Ramos (cell line): Measurements from ENCODE around the gene ARFGEF3.
"Not testable (repeated sequence)": the region's sequence is repeated elsewhere in the genome, so short reads cannot be mapped to it uniquely, and the experiment has no call there.

Experiments
- in situ Hi-C: fragments of 300-500 bp; cut with MboI; formaldehyde crosslinking; loops from one replicate; pipeline ENCODE4 v1.14.3; 2022; ENCODE audit warnings: low sequenced_read_pairs; ENCODE audit not compliant: unreplicated experiment

ARFGEF3 gene

DNA sequence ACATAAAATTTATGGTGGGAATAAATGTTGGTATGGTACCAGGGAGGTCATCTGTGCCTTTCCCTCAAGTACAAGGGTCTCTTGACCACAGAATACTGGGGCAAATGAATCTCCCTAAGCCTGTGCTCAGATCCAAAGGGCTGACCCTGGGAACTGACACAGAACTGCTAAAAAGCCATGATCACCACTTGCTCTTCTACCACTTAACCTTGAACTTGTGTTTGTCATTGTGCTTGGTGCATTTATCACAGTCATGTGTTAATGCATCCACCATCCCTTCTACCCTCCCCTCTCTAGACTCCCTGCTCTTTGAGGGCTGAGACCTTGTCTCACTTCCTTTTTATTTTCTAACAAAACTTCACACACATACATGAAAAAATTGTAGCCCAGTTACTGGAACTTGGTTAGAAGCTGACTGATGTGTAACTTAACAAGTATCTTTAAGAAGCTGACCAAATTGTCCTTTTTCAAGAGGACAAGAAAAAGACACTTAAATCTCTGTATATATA lies 102.7 kb downstream of the ARFGEF3 start:
- in situ Hi-C loops = no loop called here

DNA sequence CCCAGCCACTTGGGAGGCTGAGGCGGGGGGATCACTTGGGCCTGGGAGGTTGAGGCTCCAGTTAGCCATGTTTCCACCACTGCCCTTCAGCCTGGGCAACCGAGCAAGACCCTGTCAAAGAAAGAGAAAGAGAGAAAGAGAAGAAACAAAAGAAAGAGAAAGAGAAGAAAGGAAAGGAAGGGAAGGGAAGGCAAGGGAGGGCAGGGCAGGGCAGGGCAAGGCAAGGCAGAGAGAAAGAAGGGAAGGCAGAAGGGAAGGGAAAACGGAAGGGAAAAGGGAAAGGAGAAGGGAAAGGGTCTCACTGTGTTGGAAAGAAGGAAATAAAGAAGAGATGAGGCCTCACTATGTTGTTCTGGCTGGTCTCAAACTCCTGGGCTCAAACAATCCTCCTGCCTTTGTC lies 104.4 kb downstream of the ARFGEF3 start:
- in situ Hi-C loops = no loop called here

DNA sequence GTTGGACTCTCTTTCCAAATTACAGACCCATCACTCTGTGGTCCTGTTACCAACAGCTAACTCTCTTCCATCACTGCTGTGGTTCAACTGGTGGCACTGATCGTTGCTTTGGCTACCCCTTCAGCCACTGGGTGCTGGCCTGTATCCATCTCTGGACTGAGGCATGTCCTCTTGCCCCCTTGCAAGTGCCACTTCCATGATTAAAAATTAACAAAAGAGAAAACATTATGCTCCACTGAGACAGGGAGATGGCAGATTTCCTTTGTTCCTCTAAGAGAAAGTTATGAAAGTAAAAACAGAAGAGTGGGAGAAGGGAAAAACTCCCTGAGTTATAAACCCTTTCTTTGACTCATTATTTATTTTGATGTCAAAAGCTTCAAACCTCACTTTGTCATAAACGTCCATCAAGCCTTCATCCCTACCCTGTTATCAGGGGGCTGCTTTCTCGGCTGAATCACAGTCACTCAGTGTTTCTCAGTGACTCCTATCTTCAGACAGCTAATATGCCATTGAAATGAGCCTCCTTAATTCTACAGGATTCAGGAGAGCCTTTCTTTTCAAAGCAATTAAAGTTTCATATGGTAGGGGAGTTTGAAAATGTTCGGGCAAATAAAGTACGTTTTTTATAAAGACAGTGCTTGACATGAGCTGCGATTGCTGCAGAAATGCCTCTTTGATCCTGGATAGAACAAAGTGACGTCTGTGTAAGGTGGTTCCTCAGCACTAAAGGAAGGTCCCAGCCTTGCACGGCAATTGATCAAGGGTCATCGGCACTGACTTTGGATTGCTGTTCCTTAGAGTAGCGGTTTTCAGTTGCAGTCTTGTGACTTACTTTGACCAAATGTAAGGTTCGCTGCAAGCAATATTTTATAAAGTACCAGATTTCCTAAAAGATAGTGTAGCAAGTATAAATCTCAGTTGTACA lies 106.5 kb downstream of the ARFGEF3 start:
- in situ Hi-C loops = no loop called here

DNA sequence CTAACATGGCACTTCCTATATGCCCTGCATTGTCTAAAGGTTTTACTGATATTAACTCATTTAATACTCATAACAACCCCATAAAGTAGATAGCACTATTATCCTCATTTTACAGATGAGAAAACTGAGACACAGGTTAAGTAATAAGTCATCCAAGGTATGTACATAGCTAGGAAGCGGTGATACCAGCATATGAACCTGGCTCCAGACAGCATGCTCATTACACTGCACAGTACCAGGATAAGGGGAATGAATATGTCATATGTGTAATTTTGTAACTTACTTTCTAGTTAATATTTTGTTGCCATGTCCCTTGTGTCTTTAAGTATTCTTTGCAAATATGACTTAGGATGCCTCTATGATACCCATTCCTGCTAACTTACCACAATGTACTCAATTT lies 109.7 kb downstream of the ARFGEF3 start:
- in situ Hi-C loops = no loop called here

DNA sequence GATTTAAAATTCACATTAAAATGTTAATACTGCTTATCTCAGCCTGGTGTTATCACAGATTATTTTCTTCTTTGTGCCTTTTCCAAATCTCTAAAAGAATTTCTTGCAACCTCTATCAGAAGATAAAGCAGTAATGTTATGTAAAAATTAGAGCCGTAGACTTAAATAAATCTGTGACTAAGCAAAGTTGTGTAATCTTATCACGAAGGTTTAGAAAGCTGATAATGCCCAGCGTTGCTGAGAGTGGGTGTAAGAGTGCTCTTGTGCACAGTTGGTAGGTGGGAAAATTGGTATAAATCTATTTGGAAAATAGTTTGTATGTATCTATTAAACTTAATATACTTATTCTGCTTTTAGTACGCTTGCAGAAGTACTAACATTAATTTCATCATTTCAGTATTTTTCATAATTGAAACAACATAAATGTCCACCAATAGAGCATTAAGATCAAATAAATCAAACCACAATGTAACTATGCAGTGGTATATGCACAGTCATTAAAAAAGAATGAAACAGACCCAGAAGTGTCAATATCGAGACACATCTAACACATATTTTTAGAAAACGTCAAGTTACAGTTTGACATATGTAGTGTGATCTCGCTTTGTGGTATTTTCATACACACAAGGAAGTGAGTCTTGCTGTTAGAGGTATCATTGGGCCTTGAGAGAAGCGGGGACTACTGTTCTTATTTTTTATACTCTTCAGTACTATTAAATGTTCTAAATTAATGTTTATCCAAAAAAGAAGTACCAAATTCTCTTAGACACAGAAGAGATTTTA lies 111.0 kb downstream of the ARFGEF3 start:
- in situ Hi-C loops = no loop called here

DNA sequence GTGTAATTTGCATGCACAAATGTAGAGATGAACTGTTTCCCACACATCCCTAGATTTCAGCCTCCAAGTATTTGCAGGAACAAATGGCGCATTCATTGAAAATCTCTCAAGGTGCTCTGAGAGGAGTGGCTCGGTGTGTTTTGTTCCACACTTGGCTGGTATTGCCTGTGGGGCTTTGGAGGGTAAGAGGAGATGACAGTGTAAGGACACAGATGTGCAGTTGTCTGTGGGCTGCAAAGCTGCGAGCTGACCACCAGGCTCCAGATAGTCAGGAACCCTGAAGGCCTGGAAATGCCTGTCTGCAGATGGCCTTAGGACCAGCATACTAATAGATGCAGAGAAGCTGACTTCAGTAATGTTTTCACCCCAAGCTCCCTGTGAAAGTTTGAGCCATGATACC lies 114.2 kb downstream of the ARFGEF3 start:
- in situ Hi-C loops = no loop called here

DNA sequence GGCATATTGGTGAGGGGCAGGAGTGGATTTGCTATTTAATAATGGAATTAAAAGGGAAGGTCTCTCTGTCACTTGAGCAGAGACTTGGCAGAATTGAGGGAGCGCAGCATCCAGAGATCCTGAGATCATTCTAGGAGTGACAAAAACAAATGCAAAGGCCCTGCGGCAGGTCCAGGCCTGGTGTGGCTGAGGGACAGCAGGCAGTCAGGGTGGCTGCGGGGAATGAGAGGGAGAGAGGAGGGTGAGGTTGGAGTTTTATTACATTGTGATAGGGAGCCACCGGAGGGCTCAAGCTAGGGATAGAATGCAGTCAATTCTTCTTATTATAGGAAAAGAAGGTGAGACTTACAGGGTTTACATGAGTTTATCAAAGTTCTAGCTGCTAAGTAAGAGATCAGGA lies 116.1 kb downstream of the ARFGEF3 start:
- in situ Hi-C loops = no loop called here

DNA sequence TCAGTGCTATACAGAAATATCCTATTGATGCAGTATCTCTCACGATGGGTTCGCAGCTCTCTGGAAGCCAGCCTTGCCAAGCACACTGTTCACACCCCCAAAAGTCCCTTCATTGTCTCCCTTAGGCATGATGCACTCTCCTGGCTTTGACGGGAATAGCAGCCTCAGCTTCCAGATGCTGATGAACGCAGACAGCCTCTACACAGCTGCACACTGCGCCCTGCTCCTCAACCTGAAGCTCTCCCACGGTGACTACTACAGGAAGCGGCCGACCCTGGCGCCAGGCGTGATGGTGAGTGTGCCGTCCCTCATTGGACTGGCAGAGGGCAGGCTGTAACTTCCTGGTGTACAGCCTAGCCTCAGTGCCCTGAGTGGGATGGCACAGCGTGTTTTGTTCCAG lies 116.6 kb downstream of the ARFGEF3 start:
- in situ Hi-C loops = no loop called here

DNA sequence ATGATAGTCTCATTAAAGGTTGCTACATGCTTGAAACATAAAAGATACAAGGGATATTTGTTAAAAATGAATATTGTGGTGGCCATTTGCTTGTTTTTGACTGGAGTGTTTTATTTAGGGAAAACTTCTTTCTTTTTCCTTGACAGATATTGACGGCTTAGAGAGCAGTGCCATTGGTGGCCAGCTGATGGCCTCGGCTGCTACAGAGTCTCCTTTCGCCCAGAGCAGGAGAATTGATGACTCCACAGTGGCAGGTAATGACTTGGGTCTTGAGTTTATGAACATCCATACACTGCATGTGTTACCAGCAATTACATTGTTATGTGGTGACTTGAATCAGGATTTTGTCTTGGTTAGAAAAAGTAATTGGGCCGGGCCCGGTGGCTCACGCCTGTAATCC lies 124.1 kb downstream of the ARFGEF3 start:
- in situ Hi-C loops = no loop called here

DNA sequence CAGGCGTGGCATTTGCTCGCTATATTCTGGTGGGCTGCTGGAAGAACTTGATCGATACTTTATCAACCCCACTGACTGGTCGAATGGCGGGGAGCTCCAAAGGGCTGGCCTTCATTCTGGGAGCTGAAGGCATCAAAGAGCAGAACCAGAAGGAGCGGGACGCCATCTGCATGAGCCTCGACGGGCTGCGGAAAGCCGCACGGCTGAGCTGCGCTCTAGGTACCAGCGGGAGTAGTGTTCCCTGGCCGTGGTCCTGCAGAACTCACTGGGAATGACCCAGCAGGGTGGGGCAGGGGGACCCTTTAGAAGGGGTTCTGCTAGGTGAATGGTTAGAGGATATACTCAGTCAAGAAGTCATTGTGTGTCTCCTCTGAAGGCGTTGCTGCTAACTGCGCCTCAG lies 125.0 kb downstream of the ARFGEF3 start:
- in situ Hi-C loops = no loop called here

DNA sequence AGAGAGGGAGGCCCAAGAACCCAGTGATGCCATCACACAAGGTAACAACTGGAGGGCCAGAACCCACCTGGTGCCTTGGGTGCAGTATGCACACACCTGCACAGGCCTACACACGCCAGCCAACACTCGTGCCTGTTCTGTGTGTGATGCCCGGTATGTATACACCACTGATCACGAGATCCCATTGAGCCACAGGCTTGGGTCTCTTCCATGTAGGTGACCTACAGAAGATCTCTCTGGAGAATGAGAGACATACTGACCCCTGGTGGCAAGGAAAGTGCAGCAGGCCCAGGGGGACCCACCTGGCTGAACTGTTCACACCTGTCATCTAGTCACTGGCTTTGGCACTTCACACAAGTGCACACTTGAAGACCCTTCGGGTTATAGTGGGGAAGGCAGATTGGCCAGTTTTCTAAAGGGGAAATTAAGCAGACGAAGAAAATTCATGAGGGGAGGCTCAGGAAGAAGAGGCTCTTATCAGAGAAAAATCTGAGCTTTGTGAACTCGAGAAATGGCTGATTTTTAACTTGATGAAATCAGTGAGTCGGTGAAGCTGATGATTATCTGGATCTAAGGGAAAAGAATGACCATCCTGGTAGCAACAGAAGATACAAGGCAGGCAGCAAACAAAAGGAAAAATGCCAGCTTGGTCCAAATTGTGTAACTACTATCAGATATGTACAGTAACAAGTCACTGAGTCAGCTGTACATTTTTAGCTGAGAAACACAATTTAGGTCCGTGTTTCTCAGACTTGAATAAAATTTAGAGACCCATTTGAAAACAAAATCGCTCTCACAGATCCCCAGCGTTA lies 125.6 kb downstream of the ARFGEF3 start:
- in situ Hi-C loops = no loop called here

DNA sequence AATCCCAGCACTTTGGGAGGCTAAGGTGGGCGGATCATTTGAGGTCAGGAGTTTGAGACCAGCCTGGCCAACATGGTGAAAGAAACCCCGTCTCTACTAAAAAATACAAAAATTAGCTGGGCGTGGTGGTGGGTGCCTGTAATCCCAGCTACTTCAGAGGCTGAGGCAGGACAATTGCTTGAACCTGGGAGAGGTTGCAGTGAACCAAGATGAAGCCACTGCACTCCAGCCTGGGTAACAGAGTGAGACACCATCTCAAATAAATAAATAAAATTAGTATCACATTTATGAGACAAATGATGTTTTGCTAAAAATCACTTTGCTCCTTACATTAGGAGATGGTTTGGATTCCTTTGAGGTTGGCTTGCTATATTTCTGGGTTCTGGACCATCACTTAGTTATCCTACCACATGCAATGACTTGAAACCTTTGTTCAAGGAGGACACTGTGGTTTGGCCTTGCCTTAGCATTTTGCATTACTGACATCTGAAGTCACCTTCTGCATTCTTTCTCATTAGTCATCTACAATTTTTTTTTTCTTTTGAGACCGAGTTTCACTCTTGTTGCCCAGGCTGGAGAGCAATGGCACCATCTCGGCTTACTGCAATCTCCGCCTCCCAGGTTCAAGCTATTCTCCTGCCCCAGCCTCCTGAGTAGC lies 126.8 kb downstream of the ARFGEF3 start:
- in situ Hi-C loops = not testable (repeated sequence)

DNA sequence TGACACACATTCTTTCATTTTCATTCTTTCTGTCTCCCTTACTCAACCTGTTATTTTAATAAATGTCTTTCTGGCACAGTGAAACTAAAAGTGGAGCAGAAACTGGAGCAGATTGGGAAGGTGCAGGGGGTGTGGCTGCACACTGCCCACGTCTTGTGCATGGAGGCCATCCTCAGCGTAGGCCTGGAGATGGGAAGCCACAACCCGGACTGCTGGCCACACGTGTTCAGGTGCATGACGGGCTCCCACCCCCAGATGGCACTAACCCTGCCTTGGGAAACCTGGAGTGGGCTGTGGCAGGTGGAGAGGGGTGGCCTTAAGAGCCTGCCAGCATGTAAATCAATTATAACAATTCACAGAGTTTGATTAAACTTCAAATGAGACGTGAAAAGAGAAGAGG lies 128.0 kb downstream of the ARFGEF3 start:
- in situ Hi-C loops = no loop called here

DNA sequence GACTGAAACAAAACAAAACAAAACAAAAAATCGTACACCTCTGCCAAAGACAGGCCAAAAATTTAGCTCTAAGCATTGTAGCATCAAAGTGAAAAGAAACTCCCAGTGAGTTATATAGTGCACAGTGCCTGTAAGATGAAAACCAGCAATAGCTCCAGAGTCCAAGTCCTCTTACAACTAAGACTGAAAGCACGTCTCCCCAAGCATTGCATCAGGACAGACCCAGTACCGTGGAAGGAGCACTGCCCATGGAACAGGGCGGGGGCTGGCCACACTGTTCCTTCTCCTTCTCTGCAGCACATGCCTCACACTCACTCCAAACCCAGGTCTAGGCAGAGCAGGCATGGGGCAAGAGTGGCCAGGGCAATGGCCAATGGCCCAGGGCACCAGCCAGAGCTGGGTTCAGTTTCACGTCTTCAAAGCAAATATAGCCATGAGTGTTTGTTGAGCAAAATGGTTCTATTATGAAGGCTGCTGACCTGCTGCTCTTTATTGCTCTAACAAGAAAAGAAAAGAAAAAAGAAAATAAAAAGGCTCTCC lies 128.8 kb downstream of the ARFGEF3 start:
- in situ Hi-C loops = no loop called here

DNA sequence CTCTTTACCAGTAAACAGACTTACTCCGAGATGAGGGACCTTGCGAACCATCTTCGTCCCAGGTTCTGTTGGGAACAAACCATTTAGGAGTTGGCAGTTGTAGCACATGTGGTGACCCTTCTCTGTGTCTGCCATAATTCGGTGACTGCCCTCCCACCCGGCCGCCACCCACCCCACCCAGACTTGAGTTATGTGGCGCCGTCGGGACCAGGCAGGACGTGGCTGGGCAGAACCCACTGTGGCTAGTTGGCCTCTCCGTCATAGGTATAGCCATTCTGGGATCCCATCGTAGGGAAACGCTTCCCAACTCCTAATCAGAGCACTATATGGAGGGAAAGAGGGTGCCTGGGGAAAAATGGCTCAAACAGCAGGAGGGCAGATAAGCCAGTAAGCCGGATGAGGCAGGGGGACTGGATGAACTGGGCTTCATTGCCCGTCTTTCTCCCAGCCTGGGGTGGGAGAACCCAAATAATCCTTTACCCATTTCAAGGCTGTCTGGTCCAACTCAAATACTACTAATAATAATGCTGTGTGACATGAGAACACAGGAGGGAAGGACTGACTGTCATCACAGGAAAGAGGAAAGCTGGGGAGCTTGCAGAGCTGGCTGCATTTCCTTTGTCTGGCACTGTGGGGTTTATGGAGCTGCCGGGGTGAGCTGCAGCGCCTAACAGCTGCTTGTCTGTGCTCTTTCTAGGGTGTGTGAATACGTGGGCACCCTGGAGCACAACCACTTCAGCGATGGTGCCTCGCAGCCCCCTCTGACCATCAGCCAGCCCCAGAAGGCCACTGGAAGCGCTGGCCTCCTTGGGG lies 129.5 kb downstream of the ARFGEF3 start:
- in situ Hi-C loops = no loop called here

DNA sequence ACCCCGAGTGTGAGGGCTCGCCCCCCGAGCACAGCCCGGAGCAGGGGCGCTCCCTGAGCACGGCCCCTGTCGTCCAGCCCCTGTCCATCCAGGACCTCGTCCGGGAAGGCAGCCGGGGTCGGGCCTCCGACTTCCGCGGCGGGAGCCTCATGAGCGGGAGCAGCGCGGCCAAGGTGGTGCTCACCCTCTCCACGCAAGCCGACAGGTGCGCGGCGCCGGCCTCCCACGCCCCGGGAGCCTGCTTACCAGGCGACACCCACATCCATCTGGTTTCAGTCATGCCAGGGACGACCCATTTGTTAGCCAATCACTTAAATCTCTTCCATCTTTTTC lies 130.1 kb downstream of the ARFGEF3 start:
- in situ Hi-C loops = no loop called here

DNA sequence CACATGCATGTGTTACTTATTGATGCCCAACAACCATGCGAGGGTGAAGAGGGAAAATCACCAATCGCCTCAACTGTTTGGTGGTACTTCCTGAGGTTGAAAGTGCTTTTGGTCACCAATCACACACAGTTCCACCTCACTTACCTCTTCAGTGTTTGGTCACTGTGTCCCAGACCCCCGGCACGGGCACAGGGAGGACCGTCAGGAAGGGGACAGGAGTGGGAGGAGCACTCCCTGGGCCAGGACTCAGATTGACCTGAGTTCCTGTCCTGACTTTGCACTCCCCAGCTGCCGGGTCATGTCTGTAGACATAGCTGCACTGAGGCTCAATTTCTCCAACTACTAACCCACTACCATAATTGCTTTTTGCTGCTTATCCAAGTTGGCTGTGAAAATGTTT lies 130.7 kb downstream of the ARFGEF3 start:
- in situ Hi-C loops = no loop called here

DNA sequence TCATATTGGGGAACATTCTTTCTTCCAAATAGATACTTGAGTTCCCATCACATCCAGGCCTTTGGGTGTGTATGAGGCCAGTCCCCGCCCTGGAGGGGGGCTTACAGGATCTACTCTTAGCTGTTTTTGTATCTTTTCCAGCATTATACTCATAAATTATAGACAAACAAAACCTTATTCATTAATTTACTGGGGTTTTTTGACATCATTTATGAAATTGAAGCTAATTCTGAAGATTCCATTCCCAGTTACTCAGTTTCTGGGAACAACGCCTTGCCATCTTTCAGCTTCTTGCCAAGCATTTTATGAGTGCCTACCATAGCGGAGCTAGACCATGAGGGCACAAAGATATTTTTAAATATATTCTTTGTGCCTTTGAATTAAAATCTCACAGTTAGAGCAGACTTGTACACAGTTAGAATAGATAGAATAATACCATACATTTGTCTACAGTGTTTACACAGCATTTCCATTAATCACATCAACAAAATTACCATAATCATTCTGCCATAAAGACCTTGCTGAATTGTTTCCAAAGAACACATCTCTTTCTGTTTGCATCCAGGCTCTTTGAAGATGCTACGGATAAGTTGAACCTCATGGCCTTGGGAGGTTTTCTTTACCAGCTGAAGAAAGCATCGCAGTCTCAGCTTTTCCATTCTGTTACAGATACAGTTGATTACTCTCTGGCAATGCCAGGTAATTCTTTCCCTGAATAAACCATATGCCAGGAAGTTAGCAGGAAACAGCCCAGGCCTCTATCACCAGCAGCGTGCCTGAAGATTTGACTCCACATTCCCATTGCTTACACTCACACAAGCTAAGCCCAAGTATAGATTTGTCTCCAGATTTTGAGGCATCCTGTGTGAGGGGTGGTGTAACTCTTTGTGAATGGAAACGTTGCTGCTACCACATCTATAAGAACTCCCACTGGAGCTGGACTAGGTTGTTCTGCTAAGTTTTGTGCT lies 132.0 kb downstream of the ARFGEF3 start:
- in situ Hi-C loops = no loop called here
